Chondrocyte (in vitro differentiated cells): Measurements from ENCODE around the gene KRTAP5-2. TPM values are rescaled to one million over a fixed set of nuclear protein-coding genes. Genes with fewer than 3 reads are reported as not detected.

Experiments used
- DNase-seq: peaks from one replicate; pipeline ENCODE4 v3.0.0; 2021; ENCODE audit warnings: mixed read lengths, low spot score
- H3K27ac Mint-ChIP-seq: one replicate; pipeline ENCODE4 v1.8.0; 2021; ENCODE audit warnings: mild to moderate bottlenecking, moderate library complexity, mixed read lengths; ENCODE audit not compliant: unreplicated experiment
- H3K27me3 Mint-ChIP-seq: 2 replicates; pipeline ENCODE4 v1.8.0; 2021; ENCODE audit warnings: low read depth, mixed read lengths
- H3K36me3 Mint-ChIP-seq: 2 replicates; pipeline ENCODE4 v1.8.0; 2021; ENCODE audit warnings: low read depth, mixed read lengths
- H3K4me1 Mint-ChIP-seq: 2 replicates; pipeline ENCODE4 v1.8.0; 2021; ENCODE audit warnings: low read depth, mild to moderate bottlenecking, mixed read lengths
- H3K4me3 Mint-ChIP-seq: one replicate; pipeline ENCODE4 v1.8.0; 2021; ENCODE audit warnings: mild to moderate bottlenecking, moderate library complexity, mixed read lengths; ENCODE audit not compliant: unreplicated experiment
- H3K9me3 Mint-ChIP-seq: 2 replicates; pipeline ENCODE4 v1.8.0; 2021; ENCODE audit warnings: low read depth, mixed read lengths
- CTCF ChIP-seq: fragments of 200-600 bp; sonication (generic); IDR thresholded peaks from 2 replicates; pipeline ENCODE4 v1.5.0; 2021; ENCODE audit warnings: antibody characterized with exemption, mild to moderate bottlenecking, moderate library complexity
- total RNA-seq: library from RNA; stranded (reverse); gene quantifications from 3 replicates; pipeline ENCODE4 v1.2.1, GENCODE V29; 2021

The KRTAP5-2 gene
- total RNA-seq, 1 donor from 2014 or later = not detected

- no peaks in the 10 kb centered on the region for H3K27me3 Mint-ChIP-seq
- DNase-seq = no peak
- H3K9me3 Mint-ChIP-seq = no peaks in the 10 kb centered on the region
- TF ChIP-seq CTCF = no peak
- H3K4me1 Mint-ChIP-seq = peaks cover 28% of the 10 kb centered on the region
- peak overlapping the region; percentile 70 for H3K4me3 Mint-ChIP-seq
- no peak overlapping the region for H3K27ac Mint-ChIP-seq
- H3K36me3 Mint-ChIP-seq = no peaks in the 10 kb centered on the region
Observed at GRCh38 chr11:1570531-1570895, 27.6 kb downstream of the KRTAP5-2 start.

DNA sequence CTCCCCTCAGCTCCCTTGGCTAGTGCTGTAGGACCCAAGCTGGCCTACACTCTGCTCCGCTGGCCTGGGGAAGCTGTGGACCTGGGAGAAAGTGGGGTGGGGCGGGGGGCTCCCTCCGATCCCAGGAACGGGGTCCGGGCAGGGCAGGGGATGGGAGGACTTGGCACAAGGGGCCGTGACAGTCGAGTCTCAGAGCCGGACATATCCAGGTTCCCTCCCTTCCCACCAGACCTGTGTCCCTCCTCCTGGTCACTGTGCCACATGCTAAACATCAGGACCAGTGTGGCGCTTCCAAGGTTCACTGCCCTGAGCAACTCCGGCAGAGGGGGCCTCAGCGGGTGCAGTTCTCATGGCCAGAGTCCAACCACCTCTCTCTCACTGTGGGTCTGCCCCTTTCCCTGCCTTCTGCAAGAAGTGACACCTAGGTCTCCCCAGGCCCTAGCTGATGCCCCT is 28.1 kb downstream of the KRTAP5-2 start:
- DNase-seq = no peak
- Mint-ChIP-seq H3K27me3 (no peaks in the 10 kb centered on the region), H3K36me3 (no peaks in the 10 kb centered on the region), H3K27ac (no peak overlapping the region), H3K9me3 (no peaks in the 10 kb centered on the region), H3K4me3 (peak overlapping the region; percentile 70), H3K4me1 (peaks cover 29% of the 10 kb centered on the region)
- no peak for TF ChIP-seq CTCF

GRCh38 chr11:1569251-1569780 is 28.8 kb downstream of the KRTAP5-2 start:
- no peak for TF ChIP-seq CTCF
- Mint-ChIP-seq H3K27ac (no peak overlapping the region), H3K36me3 (no peaks in the 10 kb centered on the region)

GRCh38 chr11:1568441-1568911 is 29.6 kb downstream of the KRTAP5-2 start:
- Mint-ChIP-seq H3K4me3 (no peak overlapping the region), H3K27me3 (no peaks in the 10 kb centered on the region), H3K9me3 (no peaks in the 10 kb centered on the region), H3K36me3 (no peaks in the 10 kb centered on the region), H3K27ac (no peak overlapping the region), H3K4me1 (peaks cover 23% of the 10 kb centered on the region)
- peak; percentile 85 for DNase-seq
- TF ChIP-seq CTCF = no peak

More at GRCh38 chr11:1569251-1569780, 28.8 kb downstream of the KRTAP5-2 start:
- no peak for DNase-seq
- peaks cover 31% of the 10 kb centered on the region for H3K4me1 Mint-ChIP-seq
- H3K27me3 Mint-ChIP-seq = no peaks in the 10 kb centered on the region
- no peak overlapping the region for H3K4me3 Mint-ChIP-seq
- H3K9me3 Mint-ChIP-seq = no peaks in the 10 kb centered on the region

GRCh38 chr11:1567721-1568100 is 30.4 kb downstream of the KRTAP5-2 start:
- Mint-ChIP-seq H3K27me3 (no peaks in the 10 kb centered on the region), H3K27ac (no peak overlapping the region), H3K4me3 (no peak overlapping the region), H3K36me3 (no peaks in the 10 kb centered on the region), H3K4me1 (peaks cover 21% of the 10 kb centered on the region), H3K9me3 (no peaks in the 10 kb centered on the region)
- peak; percentile 81 for DNase-seq
- TF ChIP-seq CTCF = no peak
